ENCODE data around the gene CD59. TPM values are rescaled to one million over a fixed set of nuclear protein-coding genes. Genes with fewer than 3 reads are reported as not detected.

The CD59 gene
- total and polyA plus RNA-seq, 2 of the 4 experiments (the other 2 are of a cell fraction): 765 to 1,140 TPM

DNA sequence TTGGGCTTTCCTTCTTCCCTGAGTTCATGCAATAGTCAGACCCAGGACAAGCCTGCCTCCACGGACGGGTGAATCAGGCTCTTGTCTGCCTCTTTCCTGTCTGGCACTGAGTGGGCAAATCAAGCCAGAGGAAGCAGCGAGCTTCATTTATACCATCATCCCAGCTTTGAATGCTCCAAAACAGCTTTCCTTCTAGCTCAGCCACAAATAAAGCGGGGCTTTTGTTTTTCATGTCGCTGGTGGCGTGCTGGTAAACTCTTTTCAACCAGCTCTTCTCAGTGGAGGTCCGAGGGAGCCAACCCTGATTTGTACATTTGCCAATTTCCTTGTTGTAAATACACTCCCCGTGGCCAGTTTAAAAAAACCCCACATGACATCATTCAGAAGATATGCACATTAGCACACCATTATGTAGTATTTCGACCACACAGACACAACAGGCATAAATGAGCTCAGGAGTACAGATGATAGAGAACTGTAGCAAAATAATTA is 44.2 kb downstream of the CD59 start:
- ChIA-PET CTCF (interaction anchor here (0.6 to 1.1 kb wide), 3 partner anchors 69 to 1204 kb away, joined by 3 to 4 read pairs (median 3); no protein-coding TSS in a partner anchor), POLR2A (ENCODE audit: unreplicated experiment) (interaction anchor here (1.0 to 1.9 kb wide), 3 partner anchors 9 to 51 kb away, joined by 3 to 6 read pairs (median 3); partner anchors contain the start of genes C11orf91 and CD59)
- BruUV-seq (replicated peaks): no TSS peak
- Histone ChIP-seq H4K20me1 (ENCODE audit: insufficient read depth, low read length) (no peaks in the 10 kb centered on the region; the same call in 1 of the 2 replicates), H2BK20ac (ENCODE audit: low read depth, low read length) (peak overlapping the region; percentile 99), H3K9ac (ENCODE audit: low read depth, low read length) (peak overlapping the region; percentile 60), H2BK15ac (ENCODE audit: low read depth, low read length) (peak overlapping the region; percentile 96; the same call in 2 of the 3 replicates), H2AFZ (replicated peaks; ENCODE audit: low read length, poor library complexity) (peak overlapping the region; percentile 81), H3K9me3 (ENCODE audit: control insufficient read depth, insufficient read depth, low read length) (no peaks in the 10 kb centered on the region), H4K91ac (ENCODE audit: insufficient read depth, low read depth, low read length) (peak overlapping the region; percentile 100), H3K4ac (ENCODE audit: low read depth, low read length) (peak overlapping the region; percentile 100), H2BK120ac (ENCODE audit: low read depth, low read length) (peak overlapping the region; percentile 100), H3K14ac (replicated peaks; ENCODE audit: low read depth, low read length) (peak overlapping the region; percentile 84), H3K27ac (ENCODE audit: insufficient read depth, low read length) (peak overlapping the region; percentile 80), H2BK5ac (ENCODE audit: low read depth, low read length, poor library complexity, severe bottlenecking) (peak overlapping the region; percentile 95), H3K36me3 (ENCODE audit: control insufficient read depth, insufficient read depth, low read length) (no peaks in the 10 kb centered on the region), H3K56ac (ENCODE audit: extremely low read depth, insufficient read depth, low read length) (peak overlapping the region; percentile 99), H3K4me2 (ENCODE audit: low read depth, low read length) (peak overlapping the region; percentile 53), H3K4me1 (ENCODE audit: control insufficient read depth, insufficient read depth, low read length) (peaks cover 37% of the 10 kb centered on the region), H3K23ac (ENCODE audit: low read depth, low read length) (peak overlapping the region; percentile 97), H3K79me1 (ENCODE audit: low read depth in 1 of 2, low read length in 2 of 2) (peaks cover 0 to 40% of the 10 kb centered on the region in 2 experiments; a peak in 3 of 4 replicates), H3K18ac (ENCODE audit: low read depth, low read length) (peak overlapping the region; percentile 74), H2AK5ac (ENCODE audit: low read depth, low read length) (peak overlapping the region; percentile 99), H3K4me3 (ENCODE audit: insufficient read depth, low read depth, low read length) (peak overlapping the region; percentile 4; the same call in 1 of the 2 replicates), H3K9me1 (ENCODE audit: insufficient read depth, low read length) (peaks cover 36% of the 10 kb centered on the region), H2AK9ac (replicated peaks; ENCODE audit: low read depth, low read length, poor library complexity) (peak overlapping the region; percentile 96), H4K5ac (ENCODE audit: low read depth, low read length) (peak overlapping the region; percentile 95), H3K27me3 (ENCODE audit: control insufficient read depth, insufficient read depth, low read length) (no peaks in the 10 kb centered on the region), H4K8ac (ENCODE audit: low read depth in 2 of 2, low read length in 2 of 2) (peak overlapping the region; percentile 91 to 99)
- DNase-seq (peak; percentile 98), ATAC-seq (ENCODE audit: low read depth) (peak; percentile 40)
- WGBS, 2 experiments (ENCODE audit: extremely low coverage in 2 of 2, insufficient read length in 1 of 2): 0% methylated on average over 5 of the region's 9 CpGs; no CpG with 5 or more reads in 1 of the 2 experiments
- in situ Hi-C loops (cut with MboI; ENCODE audit: low sequenced_read_pairs): loop anchor here (5.0 kb wide), 1 partner anchor 535 kb away; no protein-coding TSS in a partner anchor
- intact Hi-C loops (cut with micrococcal nuclease): loop anchor here (2.0 to 5.0 kb wide), 2 partner anchors 45 to 240 kb away; partner anchors contain the start of gene CD59
- dilution Hi-C loops (cut with HindIII; ENCODE audit: low sequenced_read_pairs, unreplicated experiment): no loop called here
- TF ChIP-seq, protein P1, sequence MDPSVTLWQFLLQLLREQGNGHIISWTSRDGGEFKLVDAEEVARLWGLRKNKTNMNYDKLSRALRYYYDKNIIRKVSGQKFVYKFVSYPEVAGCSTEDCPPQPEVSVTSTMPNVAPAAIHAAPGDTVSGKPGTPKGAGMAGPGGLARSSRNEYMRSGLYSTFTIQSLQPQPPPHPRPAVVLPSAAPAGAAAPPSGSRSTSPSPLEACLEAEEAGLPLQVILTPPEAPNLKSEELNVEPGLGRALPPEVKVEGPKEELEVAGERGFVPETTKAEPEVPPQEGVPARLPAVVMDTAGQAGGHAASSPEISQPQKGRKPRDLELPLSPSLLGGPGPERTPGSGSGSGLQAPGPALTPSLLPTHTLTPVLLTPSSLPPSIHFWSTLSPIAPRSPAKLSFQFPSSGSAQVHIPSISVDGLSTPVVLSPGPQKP (IDR thresholded peaks at IDR 0.05; ENCODE audit: borderline replicate concordance, low read depth, low read length): no peak
- TF ChIP-seq SMC3 (IDR thresholded peaks at IDR 0.05; ENCODE audit: low read depth, low read length) (no peak), CEBPB (IDR thresholded peaks at IDR 0.05; ENCODE audit: low read depth, low read length) (peak; percentile 74), RAD21 (IDR thresholded peaks at IDR 0.05; ENCODE audit: low read length) (no peak), RFX5 (IDR thresholded peaks at IDR 0.05; ENCODE audit: low read depth, low read length) (no peak), CHD1 (IDR thresholded peaks at IDR 0.05; ENCODE audit: low read depth, low read length) (no peak), POLR2A (IDR thresholded peaks at IDR 0.05; ENCODE audit: low read depth, low read length) (peak; percentile 76), BHLHE40 (IDR thresholded peaks at IDR 0.05; ENCODE audit: low read depth, low read length) (no peak; the same call in 1 of the 2 replicates), MXI1 (IDR thresholded peaks at IDR 0.05; ENCODE audit: borderline replicate concordance, low read depth, low read length) (peak; percentile 36; the same call in 1 of the 2 replicates), FOS (IDR thresholded peaks at IDR 0.05; ENCODE audit: low read depth, low read length) (peak; percentile 32), NFE2L2 (IDR thresholded peaks at IDR 0.05; ENCODE audit: low read depth, low read length) (no peak), MAFK (IDR thresholded peaks at IDR 0.05; ENCODE audit: low read depth, low read length) (no peak), RCOR1 (IDR thresholded peaks at IDR 0.05; ENCODE audit: insufficient replicate concordance, low read length) (no peak)
- TF ChIP-seq, protein P2, sequence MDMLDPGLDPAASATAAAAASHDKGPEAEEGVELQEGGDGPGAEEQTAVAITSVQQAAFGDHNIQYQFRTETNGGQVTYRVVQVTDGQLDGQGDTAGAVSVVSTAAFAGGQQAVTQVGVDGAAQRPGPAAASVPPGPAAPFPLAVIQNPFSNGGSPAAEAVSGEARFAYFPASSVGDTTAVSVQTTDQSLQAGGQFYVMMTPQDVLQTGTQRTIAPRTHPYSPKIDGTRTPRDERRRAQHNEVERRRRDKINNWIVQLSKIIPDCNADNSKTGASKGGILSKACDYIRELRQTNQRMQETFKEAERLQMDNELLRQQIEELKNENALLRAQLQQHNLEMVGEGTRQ (IDR thresholded peaks at IDR 0.05; ENCODE audit: low read depth, low read length): peak; percentile 48
- TF ChIP-seq, protein P3, sequence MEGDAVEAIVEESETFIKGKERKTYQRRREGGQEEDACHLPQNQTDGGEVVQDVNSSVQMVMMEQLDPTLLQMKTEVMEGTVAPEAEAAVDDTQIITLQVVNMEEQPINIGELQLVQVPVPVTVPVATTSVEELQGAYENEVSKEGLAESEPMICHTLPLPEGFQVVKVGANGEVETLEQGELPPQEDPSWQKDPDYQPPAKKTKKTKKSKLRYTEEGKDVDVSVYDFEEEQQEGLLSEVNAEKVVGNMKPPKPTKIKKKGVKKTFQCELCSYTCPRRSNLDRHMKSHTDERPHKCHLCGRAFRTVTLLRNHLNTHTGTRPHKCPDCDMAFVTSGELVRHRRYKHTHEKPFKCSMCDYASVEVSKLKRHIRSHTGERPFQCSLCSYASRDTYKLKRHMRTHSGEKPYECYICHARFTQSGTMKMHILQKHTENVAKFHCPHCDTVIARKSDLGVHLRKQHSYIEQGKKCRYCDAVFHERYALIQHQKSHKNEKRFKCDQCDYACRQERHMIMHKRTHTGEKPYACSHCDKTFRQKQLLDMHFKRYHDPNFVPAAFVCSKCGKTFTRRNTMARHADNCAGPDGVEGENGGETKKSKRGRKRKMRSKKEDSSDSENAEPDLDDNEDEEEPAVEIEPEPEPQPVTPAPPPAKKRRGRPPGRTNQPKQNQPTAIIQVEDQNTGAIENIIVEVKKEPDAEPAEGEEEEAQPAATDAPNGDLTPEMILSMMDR (conservative IDR thresholded peaks at IDR 0.05; ENCODE audit: low read depth, low read length): no peak
